ENCODE results near the gene EIF6.

DNA sequence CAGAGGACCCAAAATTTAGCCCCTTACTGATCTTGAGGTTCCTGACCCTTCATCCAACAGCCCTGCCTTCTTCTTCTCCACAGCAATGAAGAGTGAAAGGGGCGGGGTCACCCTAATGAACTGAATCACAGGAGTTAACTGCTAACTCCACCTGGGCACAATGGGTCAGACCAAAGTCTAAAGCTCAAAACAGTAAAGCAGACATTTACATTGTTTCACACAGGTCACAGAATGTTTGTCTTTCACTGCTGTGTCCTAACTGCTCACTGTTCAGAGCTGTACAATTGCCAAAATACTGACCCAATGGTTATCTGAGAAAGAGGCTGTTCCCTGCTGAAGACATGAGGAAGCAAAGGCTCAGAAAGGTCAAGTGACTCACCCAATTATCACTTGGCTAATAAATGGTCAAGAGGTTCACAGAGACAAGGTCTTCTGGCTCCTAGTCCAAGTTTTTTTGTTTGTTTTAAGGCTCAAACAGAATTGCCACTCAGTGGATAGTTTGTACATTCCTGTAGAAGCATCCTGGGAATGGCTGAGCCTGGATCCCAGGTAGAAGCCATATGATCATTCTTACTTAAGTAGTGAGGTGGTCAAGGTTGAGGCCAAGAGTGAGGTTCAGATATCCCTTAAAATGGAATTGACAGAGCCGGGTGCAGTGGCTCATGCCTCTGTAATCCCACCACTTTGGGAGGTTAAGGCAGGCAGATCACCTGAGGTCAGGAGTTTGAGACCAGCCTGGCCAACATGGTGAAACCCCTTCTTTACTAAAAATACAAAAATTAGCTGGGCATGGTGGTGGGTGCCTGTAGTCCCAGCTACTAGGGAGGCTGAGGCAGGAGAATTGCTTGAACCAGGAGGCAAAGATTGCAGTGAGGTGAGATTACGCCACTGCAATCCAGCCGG lies 42.8 kb upstream of the EIF6 start:
- TF ChIP-seq, protein P1, sequence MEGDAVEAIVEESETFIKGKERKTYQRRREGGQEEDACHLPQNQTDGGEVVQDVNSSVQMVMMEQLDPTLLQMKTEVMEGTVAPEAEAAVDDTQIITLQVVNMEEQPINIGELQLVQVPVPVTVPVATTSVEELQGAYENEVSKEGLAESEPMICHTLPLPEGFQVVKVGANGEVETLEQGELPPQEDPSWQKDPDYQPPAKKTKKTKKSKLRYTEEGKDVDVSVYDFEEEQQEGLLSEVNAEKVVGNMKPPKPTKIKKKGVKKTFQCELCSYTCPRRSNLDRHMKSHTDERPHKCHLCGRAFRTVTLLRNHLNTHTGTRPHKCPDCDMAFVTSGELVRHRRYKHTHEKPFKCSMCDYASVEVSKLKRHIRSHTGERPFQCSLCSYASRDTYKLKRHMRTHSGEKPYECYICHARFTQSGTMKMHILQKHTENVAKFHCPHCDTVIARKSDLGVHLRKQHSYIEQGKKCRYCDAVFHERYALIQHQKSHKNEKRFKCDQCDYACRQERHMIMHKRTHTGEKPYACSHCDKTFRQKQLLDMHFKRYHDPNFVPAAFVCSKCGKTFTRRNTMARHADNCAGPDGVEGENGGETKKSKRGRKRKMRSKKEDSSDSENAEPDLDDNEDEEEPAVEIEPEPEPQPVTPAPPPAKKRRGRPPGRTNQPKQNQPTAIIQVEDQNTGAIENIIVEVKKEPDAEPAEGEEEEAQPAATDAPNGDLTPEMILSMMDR (conservative IDR thresholded peaks at IDR 0.05; ENCODE audit: low read length): no peak
- TF ChIP-seq EZH2phosphoT487 (IDR thresholded peaks at IDR 0.05; ENCODE audit: borderline replicate concordance, low read depth, low read length): no peak
